Activated gamma-delta T cell treated with anti-CD3 and anti-CD28 coated beads, Interleukin-2, amount 50 U/mL, for 16 hours (primary cell): ENCODE results near the gene IRF2.
A peak's percentile ranks its signal among the peaks of the same experiment; 100 is the strongest.

Experiments used
- DNase-seq: peaks from one replicate; pipeline ENCODE4 v3.0.0-alpha.2; 2020; ENCODE audit warnings: low read depth

IRF2 gene

GRCh38 chr4:184432127-184432922, 42.0 kb downstream of the IRF2 start:
- DNase-seq, result no peak

DNA sequence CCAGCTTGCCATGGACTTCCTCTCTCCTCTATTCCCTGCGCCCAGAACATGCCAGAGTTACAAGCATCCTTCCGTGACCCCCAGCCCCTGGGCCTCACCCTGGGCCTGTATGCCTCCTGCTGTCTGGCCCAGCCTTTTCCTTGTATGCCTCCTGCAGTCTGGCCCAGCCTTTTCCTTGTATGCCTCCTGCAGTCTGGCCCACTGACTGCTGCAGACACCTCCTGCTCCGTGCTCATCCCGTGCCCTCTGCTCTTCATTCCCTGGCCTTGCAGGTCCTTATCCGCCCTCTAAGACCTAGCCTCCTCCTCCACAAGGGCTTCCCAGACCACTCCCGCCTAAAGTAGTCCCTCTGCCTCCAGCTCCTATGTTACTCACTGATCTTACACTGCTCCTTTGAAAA, 44.2 kb downstream of the IRF2 start:
- no peak for DNase-seq

DNA sequence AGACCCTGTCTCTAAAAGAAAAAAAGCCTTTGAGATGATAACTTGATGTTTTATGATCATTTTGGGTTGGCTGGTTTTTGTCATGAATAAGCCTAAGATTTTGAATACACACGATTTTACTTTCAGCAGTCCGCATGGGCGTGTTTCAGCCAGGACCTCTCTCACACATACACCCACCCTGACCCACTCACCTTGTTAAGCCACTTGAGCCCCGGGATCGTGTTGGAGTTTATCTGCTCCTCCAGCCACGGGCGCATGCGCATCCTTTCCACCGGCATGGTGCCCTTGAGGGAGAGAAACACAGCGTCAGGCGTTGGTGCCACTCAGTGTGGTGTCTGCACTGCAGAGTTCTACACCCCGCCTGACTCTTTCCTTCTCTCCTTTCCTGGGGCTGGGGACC, 45.6 kb downstream of the IRF2 start:
- no peak for DNase-seq

GRCh38 chr4:184427687-184428086, 46.7 kb downstream of the IRF2 start:
- no peak for DNase-seq

DNA sequence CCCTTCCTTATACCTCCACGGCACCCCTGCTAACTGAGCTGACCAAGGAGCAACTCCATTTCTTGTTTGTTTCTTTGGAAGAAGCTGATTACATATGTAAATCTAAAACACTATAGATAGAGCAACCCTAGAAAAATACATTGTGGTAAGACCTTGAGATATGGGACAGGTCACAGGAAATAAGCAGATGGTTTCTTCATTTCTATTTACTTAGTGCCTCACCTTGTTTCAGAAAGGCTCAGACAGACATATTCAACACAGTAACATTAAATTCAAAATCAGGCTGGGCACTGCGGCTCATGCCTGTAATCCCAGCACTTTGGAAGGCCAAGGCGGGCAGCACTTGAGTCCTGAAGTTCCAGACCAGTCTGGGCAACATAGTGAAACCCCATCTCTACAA, 47.3 kb downstream of the IRF2 start:
- no peak for DNase-seq

GRCh38 chr4:184424993-184425758, 49.2 kb downstream of the IRF2 start:
- DNase-seq, result no peak

GRCh38 chr4:184424279-184424678, 50.1 kb downstream of the IRF2 start:
- DNase-seq, result no peak

DNA sequence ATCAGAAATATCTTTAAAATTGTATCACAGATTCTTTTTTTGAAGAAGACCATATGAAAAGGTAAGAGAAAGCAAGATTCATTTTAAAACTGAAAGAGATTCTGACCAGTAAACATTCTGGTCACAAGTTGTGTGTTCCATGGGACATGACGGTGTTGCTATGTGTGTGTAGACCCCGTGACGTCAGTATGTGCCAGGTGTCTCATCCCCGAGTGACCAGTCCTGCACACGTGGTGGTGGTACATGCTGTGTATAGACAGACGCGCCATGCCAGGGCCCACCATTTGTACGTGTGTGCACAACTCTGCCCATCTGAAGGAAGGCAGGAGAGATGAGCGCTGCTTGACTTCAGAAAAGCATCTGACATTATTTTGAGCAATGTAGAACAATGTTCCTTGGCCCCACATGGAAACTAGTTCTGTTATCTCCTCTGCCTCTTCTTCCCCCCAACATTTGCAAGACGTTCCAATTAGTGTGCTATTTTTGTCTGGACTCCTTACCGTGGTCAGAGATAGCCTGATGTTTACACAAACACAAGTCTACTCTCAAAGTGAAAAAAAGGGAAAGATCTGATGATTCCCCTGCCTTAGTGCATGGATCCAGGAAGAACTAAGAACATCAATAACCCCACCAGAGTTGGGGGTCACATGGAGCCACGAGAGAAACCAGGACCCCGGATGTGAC, 51.2 kb downstream of the IRF2 start:
- no peak for DNase-seq

DNA sequence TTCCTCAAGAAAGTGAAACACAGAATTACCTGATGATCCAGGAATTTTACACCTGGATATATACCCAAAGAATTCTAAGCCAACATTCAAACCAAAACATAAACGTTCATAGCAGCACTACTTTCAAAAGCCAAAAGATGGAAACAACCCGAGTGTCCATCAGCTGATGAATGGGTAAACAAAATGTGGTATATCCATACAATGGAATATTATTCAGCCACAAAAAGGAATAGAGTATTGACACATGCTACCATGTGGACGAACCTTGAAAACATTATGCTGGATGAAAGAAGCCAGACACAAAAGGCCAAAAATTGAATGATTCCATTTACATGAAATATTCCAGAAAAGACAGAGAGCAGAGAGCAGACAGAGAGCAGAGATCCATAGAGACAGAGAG, 52.0 kb downstream of the IRF2 start:
- no peak for DNase-seq

DNA sequence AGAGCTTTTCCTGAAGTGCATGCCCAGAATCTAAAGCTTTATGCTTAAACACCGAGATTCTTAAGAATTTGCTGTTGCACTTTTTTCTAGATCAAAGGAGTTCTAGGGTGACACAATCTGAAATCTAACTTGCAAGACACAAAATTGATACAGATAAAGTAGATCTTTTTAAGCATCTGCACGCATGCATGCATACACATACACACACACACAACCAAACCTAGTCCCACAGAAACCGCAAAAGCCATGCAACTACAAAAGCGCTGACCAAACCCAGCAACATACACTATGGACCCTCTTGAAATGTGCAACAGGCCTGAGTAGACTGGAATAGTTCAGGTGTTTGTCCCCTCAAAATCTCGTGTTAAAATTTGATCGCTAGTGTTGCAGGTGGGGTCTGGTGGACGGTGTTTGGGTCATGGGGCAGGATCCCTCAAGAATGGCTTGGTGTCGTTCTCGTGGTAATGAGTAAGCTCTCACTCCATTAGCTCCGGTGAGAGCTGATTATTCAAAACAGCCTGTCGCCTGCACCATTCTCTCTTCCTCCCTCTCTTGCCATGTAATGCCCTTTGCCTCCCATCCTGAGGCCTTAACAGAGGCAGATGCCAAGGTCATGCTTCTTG, 52.7 kb downstream of the IRF2 start:
- no peak for DNase-seq

DNA sequence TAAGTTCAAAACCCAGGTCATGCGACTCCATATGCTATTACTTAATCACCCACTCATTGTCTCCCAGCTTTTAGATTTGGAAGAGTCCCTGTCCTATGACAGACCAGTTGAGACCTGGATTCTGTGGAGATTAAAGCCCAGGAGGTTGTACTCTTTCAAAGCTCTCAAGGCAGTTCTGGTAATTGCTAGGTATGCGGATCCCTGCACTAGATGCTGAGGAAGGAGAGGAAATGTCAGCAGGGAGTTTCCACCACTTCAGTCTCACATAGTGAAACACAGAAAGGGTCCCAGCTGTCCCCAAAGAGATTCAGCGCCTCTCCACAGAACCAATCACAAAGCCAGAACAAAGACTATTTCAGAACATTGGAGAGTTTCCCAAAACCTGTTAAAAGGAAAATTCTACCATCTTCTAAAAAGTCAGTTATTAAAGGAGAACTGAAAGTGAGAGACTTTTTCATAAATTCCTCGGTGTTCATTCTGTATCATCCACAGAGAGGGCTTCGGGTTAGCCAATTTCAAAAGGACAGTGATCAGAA, 53.4 kb downstream of the IRF2 start:
- DNase-seq, result no peak

GRCh38 chr4:184420402-184420801, 53.9 kb downstream of the IRF2 start:
- DNase-seq, result no peak

- DNase-seq, result no peak
Observed at GRCh38 chr4:184419976-184420375, 54.4 kb downstream of the IRF2 start.

GRCh38 chr4:184417802-184418511, 56.4 kb downstream of the IRF2 start:
- DNase-seq, result no peak

DNA sequence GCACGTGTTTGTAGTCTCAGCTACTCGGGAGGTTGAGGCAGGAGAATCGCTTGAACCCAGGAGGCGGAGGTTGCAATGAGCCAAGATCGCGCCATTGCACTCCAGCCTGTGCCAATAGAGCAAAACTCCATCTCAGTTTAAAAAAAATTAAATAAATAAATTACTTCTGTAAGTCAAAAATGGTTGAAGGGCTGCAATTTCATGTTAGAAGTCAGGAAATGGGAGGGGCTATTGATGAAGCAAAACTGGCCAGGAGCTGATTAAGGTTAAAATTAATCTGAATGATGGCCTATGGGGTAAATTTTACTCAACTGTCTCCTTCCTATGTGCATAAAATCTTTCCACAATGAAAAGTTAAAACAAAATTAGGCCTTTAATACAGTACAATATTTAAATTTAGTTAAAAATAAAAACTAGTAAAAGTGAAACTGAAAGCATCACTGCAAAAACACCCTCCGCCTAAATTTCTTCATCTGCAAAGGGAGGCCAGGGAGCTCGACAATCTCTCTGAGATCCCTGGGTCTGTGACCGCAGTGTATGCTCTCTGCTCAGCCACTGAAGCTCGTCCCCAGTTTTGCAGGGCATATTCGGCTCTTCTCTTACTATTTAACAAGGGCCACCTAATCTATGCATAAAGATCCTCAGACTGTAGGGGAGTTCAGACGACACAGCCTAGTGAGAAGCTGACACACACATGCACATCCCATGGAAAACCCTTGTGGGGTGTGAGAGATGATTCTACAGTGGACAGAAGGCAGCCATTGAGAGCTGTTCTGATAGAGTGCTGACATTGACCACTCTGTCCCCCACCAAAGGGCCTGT, 57.2 kb downstream of the IRF2 start:
- peak; percentile 14 for DNase-seq

DNA sequence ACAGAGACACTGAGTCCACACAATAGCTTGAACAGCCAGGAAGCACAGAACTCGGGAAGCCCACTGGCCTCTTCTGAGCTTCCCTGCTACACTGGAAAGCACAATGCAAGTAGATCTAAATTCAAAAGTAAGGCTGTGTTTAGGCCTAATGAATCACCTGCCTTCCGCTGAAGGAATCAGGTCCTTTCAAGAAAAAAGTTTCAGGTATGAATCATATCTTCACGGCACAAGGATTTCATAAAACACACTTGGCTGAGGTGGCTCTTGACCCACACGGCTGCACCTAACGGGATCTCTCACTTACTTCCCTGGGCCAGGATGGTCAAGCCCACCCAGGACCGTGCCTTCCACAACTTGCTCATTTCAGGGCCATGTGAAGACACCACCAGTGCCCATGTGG, 59.3 kb downstream of the IRF2 start:
- DNase-seq, result no peak

- no peak for DNase-seq
Observed at GRCh38 chr4:184413261-184414046, 60.9 kb downstream of the IRF2 start.

GRCh38 chr4:184410748-184411147, 63.6 kb downstream of the IRF2 start:
- no peak for DNase-seq

GRCh38 chr4:184409911-184410692, 64.2 kb downstream of the IRF2 start:
- DNase-seq, result peak; percentile 42
